ENCODE data around the gene UQCR10.

UQCR10 gene

GRCh38 chr22:29767171-29768051, at the start of gene UQCR10:
Gene UQCR10 (plus strand): TSS chr22:29767369. CDS start chr22:29767399, 30 bp downstream.
- peak; percentile 57 for DNase-seq (ENCODE audit: low read depth, low spot score)

- no peak for DNase-seq (ENCODE audit: low read depth, low spot score)
Measured at GRCh38 chr22:29717789-29718188, 49.4 kb upstream of the UQCR10 start.

GRCh38 chr22:29718949-29719898, 47.9 kb upstream of the UQCR10 start:
- DNase-seq (ENCODE audit: low read depth, low spot score): no peak

- DNase-seq (ENCODE audit: low read depth, low spot score): no peak
Measured at GRCh38 chr22:29719899-29720645, 47.1 kb upstream of the UQCR10 start, which contains the start of gene CABP7. Gene CABP7 (plus strand): TSS chr22:29720003. CDS start chr22:29720425, 422 bp downstream.

DNA sequence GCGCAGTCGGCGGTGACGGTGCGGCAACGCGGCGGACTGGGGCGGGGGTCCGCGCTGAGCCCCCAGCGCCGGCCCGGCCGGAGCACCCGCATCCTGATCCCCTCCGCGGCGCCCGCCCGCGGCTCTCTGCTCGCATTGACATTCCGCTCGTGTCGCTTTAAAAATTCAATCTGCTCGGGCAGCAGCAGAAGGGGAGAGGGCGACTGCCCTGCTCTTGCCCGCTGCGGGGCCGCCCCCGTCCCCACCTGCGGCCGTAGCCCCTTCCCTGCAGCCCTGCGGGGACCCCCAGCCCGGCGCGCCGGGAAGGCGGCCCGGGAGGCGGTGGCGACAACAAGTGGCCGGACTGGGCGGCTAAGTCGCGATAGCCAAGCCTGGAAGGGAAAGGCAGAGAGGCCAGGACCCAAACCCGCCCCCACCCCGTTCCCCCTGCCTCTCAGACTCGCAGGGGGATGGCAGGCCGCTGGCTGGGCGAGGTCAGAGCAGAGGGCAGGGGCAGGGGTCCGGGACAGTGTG, 46.3 kb upstream of the UQCR10 start:
- DNase-seq (ENCODE audit: low read depth, low spot score): no peak

GRCh38 chr22:29722151-29722550, 45.0 kb upstream of the UQCR10 start:
- no peak for DNase-seq (ENCODE audit: low read depth, low spot score)

DNA sequence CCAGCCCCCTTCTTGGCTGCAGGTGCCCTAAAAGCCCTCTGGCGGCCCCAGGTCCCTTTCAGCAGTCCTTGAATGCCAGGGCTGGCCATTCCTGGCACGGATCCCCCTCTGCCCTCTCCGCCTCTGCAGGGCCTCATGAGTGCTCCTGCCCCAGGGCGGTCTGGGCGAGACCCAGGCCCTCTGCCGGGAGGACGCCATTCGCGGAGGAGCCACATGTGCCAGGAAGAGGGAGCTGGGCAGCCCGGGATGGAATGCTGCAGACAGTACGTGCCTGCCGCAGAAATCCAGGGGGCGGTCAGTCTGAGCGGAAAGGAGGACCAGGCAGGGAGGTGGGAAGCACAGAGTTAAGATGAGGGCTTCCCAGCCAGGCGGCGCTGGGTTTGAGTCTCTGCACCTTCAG, 44.6 kb upstream of the UQCR10 start:
- no peak for DNase-seq (ENCODE audit: low read depth, low spot score)

DNA sequence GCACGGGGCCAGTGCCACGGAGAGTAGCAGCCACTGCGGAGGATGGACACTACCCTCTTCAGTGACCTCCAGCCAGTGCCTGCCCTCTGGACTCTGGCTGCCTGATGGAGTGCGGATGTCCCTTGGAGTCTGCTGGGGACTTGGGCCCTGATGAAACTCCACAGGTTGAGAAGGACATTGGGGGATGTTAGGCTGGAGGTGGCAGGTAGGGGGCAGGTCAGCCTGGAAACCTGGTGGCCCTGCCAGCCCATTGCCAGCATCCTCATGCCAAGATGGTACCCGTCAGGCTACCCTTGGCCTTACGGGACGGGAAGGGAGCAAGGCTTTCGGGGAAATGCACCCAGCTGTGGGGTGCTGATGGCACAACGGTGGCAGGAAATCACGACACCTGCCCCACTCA, 43.4 kb upstream of the UQCR10 start:
- DNase-seq (ENCODE audit: low read depth, low spot score): no peak

GRCh38 chr22:29724843-29725242, 42.3 kb upstream of the UQCR10 start:
- DNase-seq (ENCODE audit: low read depth, low spot score): no peak

DNA sequence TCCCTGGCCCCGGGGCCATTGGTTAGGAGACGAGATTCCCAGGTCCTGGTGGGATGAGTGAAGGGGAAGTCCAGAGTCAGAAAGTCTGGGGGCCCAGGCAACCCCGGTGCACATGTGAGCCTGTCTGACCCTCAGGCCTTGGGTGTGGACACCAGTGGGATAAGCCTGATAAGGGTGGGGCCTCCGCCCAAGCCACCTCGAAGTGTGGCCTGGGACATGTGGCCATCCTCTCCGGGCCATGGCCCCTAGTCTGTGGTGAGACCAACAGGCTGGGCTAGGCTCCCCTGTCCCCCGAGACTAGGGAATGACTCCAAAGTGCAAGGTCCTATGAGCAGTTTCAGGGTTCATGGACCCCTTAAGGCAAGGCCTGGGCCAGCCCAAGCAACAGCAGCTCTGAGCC, 41.1 kb upstream of the UQCR10 start:
- no peak for DNase-seq (ENCODE audit: low read depth, low spot score)

GRCh38 chr22:29726512-29727130, 40.5 kb upstream of the UQCR10 start:
- DNase-seq (ENCODE audit: low read depth, low spot score): no peak

GRCh38 chr22:29727131-29727523, 40.0 kb upstream of the UQCR10 start:
- DNase-seq (ENCODE audit: low read depth, low spot score): no peak

DNA sequence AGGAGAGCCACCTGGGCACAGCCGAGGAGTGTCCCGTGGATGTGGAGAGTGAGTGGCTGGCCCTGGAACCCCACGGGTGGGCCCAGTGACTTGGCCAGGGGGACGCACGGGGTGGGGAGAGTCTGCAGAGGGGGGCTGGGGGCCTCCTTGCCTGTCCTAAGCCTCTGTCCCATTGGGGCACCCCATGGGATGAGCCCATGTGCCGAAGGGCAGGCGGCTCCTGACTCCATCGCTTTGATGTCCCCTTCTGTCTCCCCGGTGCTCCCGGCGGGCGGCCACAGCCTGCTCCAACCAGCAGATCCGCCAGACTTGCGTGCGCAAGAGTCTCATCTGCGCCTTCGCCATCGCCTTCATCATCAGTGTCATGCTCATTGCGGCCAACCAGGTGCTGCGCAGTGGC, 38.0 kb upstream of the UQCR10 start:
- no peak for DNase-seq (ENCODE audit: low read depth, low spot score)

GRCh38 chr22:29731058-29731850, 35.9 kb upstream of the UQCR10 start:
- no peak for DNase-seq (ENCODE audit: low read depth, low spot score)

- no peak for DNase-seq (ENCODE audit: low read depth, low spot score)
Measured at GRCh38 chr22:29732883-29733282, 34.3 kb upstream of the UQCR10 start.

DNA sequence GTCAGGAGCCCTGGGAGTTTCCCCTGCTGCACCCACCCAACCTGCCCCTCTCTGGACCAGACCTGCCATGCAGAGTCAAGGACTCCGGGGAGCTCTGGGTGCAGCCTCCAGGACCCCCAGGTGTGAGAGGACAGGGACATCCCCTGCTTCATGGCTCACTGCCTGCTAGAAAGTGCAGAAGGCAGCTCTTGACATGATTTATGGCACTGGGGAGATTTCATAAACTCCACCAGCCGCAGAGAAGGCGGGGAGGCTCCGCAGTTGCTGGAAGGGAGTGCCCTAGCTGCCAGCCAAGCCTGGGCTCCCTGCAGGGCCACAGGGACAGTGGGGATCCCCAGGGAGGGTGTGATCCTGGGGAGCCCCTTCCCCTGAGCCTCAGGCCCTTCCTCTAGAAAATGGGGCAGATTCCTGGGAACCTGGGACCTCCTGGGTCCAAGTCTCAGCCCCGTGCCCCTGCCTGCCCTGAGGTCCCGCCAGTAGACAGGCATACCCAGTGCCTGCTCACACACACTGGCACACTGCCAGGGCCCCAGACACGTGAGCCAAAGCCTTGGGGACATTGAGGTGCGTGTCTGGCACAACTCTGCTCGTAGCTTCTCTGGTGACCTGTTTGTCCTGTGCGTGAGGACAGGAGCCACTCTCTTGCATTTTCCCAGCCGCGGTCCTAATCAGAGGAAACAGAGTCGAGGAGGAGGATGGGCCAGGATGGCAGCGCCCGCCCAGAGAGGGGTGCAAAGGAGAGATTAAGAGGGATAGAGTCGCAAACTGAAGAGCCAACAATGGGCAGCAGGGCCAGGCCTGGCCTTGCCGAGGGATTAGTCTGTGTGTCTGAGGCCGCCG, 33.6 kb upstream of the UQCR10 start:
- no peak for DNase-seq (ENCODE audit: low read depth, low spot score)

- no peak for DNase-seq (ENCODE audit: low read depth, low spot score)
Measured at GRCh38 chr22:29734406-29734805, 32.8 kb upstream of the UQCR10 start.

GRCh38 chr22:29734838-29735237, 32.3 kb upstream of the UQCR10 start:
- no peak for DNase-seq (ENCODE audit: low read depth, low spot score)

DNA sequence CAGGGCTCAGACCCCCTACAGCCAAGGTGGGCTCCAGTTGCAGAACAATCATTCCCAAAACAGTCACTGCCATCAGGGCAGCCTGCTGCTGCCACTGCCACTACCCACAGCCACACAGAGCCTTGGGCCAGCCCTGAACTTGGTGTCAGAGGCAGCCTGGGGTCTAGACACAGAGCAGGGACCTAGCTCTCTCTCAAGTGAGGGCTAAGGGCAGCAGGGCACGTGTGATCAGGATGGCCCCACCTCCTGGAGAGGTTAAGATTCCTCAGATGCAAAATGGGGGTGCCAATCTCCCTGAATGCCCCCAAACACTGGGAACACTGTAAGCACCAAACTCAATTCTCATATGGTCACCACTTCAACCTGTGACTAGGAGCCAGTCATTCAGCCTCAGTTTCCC, 31.8 kb upstream of the UQCR10 start:
- DNase-seq (ENCODE audit: low read depth, low spot score): no peak

Measured in iPS DF 19.7 (cell line).